ENCODE data around the gene ATP9A.

DNA sequence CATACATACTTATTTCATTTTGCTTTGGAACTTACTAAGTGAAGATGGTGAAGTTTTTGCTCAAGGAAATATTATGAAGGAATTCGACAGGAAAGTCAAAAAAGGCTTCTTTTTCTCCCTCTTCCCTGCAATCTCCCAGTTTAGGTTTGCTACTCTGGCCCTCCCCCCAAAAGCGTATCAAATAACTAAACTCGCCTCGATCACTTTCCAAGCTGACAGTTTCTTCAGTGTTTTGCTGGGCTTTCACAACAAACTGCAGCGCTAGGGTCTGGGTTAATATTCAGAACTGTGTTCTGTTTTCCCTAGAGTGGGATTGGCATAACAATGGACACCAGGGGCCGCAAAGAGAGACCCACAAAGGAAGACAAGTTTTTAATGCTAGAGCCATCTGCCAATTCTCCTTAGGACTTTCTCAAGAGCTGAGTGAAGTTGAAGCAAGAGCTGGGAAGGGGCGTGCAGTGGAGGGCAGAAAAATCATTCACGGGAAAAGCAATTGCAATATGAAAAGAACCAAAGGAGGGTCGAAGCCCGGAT, 57.8 kb downstream of the ATP9A start:
- TF ChIP-seq, protein P1, sequence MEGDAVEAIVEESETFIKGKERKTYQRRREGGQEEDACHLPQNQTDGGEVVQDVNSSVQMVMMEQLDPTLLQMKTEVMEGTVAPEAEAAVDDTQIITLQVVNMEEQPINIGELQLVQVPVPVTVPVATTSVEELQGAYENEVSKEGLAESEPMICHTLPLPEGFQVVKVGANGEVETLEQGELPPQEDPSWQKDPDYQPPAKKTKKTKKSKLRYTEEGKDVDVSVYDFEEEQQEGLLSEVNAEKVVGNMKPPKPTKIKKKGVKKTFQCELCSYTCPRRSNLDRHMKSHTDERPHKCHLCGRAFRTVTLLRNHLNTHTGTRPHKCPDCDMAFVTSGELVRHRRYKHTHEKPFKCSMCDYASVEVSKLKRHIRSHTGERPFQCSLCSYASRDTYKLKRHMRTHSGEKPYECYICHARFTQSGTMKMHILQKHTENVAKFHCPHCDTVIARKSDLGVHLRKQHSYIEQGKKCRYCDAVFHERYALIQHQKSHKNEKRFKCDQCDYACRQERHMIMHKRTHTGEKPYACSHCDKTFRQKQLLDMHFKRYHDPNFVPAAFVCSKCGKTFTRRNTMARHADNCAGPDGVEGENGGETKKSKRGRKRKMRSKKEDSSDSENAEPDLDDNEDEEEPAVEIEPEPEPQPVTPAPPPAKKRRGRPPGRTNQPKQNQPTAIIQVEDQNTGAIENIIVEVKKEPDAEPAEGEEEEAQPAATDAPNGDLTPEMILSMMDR (IDR thresholded peaks at IDR 0.05; ENCODE audit: low read length), result no peak
- TF ChIP-seq EZH2 (IDR thresholded peaks at IDR 0.05; ENCODE audit: borderline replicate concordance, low read length), result no peak
